ENCODE data around the gene FAM8A1.

The FAM8A1 gene

DNA sequence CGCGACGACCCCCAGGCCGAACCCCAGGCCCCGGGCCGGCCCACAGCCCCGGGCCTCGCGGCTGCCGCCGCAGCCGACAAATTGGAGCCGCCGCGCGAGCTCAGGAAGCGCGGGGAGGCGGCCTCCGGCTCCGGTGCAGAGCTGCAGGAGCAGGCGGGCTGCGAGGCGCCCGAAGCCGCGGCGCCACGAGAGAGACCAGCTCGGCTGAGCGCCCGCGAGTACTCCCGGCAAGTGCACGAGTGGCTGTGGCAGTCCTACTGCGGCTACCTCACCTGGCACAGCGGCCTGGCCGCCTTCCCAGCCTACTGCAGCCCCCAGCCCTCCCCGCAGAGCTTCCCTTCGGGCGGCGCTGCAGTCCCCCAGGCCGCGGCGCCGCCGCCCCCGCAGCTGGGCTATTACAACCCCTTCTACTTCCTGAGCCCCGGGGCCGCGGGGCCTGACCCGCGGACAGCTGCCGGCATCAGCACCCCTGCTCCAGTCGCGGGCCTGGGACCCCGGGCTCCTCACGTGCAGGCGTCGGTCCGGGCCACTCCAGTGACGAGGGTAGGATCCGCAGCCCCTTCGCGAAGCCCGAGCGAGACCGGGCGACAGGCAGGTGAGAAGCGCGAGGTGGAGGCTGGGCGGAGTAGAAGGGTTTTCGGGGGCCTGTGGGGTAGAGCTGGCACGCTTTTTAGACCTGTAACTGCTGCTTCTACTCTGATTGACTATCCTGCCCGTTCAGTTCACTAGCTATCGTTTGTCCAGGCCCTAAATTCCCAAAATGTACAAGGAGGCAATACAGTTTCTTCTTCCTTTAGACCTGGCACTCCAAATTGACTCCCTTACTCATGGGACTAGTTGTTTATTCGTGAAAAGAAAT lies 654 bp downstream of the FAM8A1 start:
- peak; percentile 63 for DNase-seq (ENCODE audit: low spot score)

DNA sequence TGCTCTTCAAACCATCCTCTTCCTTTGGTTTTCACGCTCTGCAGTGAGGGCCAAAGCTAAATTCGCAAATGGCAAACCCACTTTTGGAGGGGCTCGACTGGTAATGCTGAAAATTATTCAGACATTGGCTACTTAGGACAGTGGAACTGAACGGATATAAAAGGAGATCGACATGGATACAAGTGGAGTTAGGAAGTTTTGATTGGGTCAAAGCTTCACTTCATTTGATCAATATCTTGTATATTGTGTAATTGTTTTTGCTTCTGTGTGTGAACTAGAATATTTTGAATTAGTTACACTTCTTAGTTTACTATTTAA lies 1.2 kb downstream of the FAM8A1 start:
- no peak for DNase-seq (ENCODE audit: low spot score)

DNA sequence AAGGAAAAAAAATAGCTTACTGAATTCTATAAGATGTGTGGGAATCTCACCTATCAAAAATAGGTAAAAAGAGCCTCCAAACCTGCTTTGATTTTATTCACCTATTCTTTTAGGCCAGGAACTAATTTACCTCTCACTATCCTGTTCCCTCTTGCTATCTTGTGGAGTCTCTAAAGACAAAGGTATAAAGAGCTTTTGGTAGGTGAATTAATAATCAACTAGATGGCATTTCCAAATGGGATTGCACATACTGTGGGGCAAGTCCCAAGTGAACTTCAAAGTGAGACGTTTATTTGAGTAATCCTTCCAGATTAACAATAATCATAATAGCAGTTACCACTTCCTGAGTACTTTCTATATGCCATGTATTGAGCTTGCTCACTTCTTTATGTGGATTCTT lies 2.8 kb downstream of the FAM8A1 start:
- DNase-seq (ENCODE audit: low spot score), result no peak

DNA sequence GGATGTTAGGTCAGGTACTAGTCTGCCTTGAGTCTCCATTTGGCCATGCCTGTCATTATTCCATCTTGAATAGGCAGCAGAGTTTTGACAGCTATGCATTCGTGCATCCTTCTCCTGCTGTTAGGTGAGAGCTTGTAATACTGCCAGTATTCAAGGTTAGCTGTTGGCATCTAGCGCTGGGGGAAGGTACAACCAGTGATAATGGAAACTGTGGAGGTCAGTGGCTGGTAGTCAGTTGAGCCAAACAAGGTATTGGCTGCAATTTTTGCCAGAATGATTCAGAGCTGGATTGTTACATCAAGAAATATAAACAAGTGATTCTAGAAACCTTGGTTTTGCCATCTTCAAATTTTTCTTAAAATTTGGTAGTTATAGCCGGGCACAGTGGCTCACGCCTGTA lies 6.5 kb downstream of the FAM8A1 start:
- DNase-seq (ENCODE audit: low spot score), result no peak

DNA sequence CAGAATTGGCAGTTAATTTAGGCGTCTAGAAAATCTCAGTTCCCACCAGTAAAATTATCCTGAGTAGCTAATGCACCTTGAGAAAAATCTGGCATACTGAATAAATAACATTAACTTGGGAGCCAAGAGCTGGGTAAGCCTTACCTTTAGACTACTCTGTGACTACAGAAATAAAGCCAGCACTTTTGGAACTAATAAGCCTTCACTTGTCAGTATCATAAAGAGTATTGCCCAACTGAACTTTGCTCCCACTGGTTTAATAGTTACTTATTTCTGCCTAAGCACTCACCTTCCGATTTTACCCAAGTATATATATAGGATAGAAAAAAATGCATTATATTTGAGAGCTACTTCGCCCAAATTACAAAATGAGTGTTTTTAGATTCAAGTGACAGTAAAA lies 10.7 kb downstream of the FAM8A1 start:
- DNase-seq (ENCODE audit: low spot score), result no peak

DNA sequence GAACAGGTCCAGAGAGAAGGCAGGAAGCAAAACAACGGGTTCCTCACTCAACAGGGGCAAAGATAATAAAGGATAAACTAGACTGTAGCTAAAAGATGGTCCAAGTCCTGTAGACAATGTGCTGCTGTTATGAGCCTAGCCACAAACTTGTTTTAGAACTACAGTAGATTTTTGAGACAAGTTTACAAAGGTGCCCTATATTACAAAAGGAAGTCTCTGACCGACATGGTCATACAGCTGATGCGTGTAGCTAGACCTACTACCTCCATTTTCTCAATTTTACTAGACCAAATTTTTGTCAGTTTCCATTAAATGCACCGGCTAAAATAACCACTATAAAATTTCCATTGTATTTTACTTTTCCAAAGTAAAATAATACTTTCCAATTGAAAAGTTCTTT lies 11.9 kb downstream of the FAM8A1 start:
- DNase-seq (ENCODE audit: low spot score), result no peak

DNA sequence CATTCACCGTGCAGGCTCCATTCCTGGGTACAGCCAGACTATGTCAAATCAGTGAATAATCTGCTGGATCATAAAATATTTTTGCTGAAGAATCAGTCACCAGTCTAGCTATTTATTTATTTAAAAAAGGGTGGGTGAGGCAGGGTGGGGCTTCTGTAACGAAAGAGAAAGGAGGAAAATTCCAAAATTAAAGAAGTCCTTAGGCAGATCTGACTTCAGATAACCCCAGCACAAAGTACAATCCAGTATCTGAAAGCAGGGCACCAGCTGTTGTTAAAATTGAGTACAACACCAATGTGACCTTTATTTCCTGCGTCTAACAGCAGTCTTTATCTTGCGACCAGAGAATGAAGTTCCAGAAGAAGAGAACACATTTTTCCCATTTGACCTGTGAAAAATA lies 15.7 kb downstream of the FAM8A1 start:
- DNase-seq (ENCODE audit: low spot score), result no peak

DNA sequence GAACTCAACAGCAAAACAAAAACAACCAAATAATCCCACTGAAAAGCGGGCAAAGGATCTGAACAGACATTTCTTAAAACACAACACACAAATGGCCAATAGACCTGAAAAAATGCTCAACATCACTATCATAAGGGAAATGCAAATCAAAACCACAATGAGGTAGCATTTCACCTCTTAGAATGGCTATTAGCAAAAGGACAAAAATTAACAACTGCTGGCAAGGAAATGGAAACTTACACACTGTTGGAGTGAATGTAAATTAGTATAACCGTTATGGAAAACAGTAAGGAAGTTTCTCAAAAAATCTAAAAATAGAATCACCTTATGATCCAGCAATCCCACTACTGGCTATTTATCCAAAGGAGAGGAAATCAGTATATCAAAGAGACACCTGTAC lies 20.9 kb downstream of the FAM8A1 start:
- no peak for DNase-seq (ENCODE audit: low spot score)

DNA sequence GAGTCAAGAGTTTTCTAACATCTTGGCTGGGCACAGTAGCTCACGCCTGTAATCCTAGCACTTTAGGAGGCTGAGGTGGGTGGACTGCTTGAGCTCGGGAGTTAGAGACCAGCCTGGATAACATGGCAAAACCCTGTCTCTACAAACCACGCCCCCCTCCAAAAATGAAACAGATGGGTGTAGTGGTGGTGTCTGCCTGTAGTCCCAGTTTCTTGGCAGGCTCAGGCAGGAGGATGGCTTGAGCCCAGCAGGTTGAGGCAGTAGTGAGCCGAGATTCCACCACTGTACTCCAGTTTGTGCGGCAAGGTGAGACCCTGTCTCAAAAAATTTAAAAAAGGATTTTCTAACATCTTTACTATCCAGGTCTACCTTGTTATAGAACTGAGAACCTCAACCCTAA lies 22.0 kb downstream of the FAM8A1 start:
- DNase-seq (ENCODE audit: low spot score), result no peak

DNA sequence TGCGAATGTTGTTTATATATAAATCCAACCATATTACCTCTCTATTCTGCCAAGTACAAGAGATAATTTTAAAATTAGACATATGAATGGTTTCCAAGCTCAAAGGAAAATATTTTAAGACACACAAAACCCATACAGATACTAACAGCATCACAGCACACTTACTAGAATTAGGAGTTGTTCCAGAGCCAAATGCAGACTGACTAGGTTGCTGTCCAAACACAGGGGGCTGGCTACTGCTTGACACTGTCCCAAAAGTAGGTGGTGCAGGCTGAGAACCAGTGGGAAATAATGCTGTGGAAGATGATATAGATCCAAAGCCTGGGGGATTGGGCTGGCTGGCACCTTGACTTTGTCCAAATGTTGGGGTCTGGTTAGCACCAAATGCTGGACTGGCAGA lies 24.3 kb downstream of the FAM8A1 start:
- DNase-seq (ENCODE audit: low spot score), result no peak

DNA sequence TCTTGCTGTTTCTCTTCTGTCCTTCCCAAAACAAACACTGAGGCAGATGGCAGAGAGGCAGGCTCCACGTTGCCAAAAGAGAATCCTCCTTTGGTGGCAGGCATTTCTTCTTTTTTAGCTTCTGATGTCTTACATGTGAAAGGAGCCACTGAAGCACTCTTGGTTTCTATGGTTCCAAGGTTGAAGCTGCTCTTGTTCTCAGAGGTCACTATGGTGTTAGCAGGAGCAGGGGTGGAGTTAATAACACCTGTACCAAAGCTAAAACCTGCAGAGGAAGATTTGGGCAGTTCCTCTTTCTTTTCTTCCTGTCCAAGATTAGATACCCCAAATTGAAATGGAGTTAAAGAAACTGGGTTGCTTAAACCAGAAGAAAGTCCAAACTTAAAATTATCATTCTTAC lies 28.8 kb downstream of the FAM8A1 start:
- DNase-seq (ENCODE audit: low spot score), result no peak

DNA sequence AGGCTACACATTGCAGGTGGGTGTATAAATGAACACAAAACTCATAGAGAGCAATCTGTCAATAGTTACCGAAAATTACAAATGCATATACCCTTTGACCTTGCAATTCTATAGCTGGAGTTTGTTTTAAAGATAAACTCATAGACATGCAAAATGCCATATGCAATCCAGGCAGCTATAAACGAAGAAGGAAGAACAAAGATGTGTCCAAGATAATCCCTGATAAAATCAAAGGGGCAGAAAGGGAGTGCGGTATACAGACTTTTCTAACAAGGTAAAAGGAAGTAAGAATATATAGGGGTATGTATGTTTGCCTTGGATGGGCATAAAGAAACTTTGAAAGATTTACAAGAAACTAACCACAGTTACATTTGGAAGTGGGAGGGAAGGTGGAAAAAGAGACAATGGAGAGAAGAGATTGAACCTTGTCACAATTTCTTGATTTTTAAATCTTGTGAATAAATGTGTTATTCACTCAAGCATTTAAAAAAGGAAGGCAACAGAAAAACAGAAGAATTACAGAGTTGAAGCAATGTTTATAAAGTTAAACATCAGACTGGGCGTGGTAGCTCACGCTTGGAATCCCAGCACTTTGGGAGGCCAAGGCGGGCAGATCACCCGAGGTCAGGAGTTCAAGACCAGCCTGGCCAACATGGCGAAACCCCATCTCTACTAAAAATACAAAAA lies 29.9 kb downstream of the FAM8A1 start:
- no peak for DNase-seq (ENCODE audit: low spot score)

DNA sequence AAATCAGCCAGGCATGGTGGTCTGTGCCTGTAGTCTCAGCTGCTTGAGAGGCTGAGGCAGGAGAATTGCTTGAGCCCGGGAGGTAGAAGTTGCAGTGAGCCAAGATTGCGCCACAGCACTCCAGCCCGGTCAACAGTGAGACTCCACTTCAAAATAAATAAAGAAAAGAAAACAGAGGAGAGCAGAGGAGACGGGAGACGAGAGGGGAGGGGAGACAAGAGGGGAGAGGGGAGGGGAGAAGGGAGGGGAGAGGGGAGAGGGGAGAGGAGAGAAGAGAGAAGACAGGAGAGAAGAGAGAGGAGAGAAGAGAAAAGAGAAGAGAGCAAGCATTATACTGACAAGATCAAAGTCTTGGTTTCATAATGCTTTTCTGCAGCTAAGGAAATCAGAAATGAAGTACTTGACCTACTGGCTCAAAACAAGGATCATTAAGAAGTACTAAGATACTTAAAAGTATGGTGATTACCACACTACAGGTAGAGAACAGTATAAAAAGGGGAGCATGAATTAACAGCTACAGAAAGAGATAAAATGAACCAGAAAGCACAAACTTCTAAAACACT lies 30.5 kb downstream of the FAM8A1 start:
- DNase-seq (ENCODE audit: low spot score), result no peak

DNA sequence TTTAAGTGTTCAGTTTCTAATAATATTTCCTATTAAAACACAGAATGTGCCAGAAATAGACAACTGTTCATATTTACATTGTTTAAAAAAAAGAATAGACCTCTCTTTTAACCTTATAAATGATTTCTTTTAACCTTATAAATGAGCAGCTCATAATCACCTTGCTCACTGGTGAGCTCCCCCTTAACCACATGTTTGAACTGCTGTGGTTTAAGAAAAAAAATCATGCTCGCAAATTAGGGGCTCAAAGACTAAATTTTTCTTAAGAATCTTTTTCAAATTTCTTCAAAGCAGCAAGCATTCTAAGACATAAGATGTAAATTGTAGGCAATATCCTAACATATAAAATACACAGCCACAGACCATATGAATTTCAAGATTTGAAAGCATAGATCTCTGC lies 32.8 kb downstream of the FAM8A1 start:
- no peak for DNase-seq (ENCODE audit: low spot score)

DNA sequence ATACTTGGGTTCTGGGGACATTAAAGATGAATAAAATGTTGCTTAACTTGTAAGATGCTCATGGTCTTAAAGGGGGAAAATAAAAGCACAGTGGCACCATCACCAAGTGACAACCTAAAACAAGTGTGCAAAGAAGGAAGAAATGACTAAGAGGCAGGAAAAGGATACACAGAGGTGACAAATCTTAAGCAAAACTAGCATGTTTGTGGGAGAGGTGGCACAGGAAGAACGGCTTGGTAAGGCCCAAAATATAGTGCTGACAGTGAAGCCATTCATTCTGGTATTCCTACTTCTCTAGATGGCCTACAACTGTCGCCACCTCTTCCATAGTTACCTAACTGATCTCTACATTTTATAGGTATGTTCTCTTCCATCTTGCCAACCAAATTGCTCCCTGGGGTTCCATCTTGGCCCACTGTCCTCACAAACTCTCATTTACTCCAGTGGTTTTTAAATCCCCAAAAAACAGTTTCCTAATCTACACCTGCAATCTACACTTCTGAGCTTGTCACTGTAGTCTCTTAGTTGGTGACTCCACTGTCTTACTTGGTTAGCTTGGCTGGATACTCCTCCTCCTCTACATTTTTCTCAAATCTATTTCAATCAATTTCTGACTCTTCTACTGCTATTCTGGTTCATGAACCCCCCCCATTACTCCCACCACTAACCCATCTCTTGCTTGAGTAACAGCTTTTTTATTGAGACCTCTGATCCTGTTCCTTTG lies 33.5 kb downstream of the FAM8A1 start:
- no peak for DNase-seq (ENCODE audit: low spot score)

DNA sequence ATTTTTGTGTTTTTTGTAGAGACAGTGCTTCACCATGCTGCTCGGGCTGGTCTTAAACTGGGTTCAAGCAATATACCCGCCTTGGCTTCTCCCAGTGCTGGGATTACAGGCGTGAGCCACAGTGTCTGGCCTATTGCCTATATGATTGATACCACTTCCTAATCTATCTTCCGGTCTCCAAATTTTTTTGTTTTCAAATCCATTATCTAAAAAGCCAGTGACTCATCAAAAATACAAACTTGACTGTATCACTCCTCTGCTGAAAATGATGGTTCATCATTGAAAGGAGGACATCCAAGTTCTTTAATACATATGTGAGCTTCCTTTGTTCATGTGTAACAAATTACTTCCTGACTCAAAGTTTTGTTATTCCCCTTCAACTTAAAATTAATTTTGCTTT lies 35.5 kb downstream of the FAM8A1 start:
- DNase-seq (ENCODE audit: low spot score), result no peak

DNA sequence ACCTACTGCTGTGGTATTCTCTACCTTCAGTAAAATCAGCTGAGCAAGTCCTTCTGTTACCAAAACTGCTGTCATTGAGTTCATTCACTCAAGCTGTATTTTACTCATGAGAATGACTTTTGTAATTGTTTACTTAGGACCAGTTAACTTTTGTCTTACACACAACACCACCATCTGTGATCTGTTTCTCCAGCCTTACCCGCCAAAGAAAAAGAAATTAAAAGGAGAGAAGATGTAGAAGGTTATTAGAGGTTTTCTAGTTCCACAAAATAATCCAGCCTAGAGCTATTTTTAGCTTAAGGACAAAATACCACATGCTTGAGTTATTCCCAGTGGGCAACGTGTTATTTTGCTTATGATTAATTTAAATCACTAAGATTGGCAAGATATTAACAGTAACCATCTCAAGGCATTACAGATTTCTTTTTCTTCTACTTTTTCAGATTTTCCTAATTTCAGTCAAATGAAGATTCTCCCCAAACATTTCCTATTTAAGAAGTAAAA lies 38.2 kb downstream of the FAM8A1 start:
- no peak for DNase-seq (ENCODE audit: low spot score)

DNA sequence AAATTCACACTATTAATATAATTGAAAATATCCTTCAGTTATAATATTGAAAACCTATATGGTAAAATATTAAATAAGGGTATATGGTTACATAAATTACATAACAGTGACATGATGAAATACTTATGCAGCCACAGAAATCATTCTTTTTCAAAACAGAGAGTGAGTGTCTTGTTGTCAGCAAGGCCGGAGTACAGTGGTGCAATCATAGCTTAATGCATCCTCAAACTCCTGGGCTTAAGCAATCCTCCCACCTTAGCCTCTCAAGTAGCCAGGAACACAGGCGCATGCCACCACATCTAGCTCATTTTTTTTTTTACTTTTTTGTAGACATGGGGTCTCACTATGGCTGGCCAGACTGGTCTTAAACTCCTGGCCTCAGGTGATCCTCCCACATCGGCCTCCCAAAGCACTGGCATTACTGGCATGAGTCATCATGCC lies 40.4 kb downstream of the FAM8A1 start:
- no peak for DNase-seq (ENCODE audit: low spot score)

DNA sequence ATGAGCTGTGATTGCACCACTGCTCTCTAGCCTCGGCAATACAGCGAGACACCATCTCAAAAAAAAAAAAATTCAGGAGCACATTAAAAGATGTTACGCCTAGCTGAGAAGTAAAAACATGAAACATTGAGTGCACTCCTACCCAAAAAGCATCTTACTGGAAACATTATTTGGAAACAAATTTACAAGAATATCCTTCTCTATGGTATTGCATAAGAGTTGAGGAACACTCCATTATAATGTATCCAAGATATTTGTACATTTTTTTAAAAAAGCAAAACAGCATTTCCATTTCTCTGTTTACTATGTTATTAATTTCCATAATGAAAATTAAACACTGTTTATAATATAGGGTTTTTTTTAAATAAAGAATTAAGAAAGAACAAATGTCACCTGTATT lies 48.6 kb downstream of the FAM8A1 start:
- DNase-seq (ENCODE audit: low spot score), result no peak

DNA sequence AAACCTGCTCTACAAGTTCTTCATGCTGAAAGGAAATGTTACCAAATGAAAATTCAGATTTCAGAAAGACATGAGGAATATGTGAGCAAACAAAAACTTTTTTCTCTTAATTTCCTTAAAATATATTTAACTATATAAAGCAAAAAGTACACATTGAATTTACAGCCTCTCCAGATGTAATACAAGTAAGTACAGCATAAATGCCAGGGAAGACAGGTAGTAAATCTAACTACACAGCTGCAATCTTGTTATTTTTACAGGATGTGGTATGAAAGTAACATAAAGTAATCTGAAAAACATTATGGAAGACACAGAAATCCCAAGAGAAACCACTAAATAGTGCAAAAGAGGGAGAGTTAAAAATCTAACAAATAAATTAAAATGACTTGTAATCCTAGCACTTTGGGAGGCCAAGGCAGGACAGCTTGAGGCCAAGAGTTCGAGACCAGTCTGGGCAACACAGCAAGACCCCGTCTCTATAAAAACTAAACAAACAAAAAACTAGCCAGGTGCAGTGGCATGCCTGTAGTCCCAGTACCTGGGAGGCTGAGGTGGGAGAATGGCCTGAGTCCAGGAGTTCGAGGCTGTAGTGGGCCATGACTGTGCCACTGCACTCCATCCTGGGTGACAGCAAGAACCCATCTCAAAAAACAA lies 50.7 kb downstream of the FAM8A1 start:
- DNase-seq (ENCODE audit: low spot score), result no peak

DNA sequence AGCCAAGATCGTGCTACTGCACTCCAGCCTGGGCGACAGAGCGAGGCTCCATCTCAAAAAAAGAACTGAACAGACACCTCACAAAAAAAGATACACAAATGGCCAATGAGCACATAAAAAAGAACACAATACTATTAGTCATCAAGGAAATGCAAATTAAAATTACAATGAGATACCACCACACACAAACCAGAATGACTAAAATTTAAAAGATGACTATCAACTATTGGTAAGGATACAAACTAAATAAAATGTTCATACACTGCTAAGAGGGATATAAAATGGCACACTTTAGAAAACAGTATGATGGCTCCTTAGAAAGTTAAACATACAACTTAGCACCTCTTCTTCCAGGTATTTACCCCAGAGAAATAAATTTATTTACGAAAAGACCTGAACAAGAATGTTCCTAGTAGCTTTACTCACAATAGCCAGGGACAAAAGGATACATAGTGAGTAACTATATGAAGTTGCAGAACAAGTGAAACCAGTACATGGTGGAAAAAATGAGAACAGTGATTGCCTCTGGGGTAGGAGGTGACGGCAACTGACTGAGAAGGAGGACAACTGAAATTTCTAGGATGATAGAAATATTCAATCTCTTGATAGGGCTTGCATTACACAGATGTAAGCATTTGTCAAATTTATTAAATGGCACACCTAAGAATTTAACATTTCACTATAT lies 53.2 kb downstream of the FAM8A1 start:
- no peak for DNase-seq (ENCODE audit: low spot score)
